Right atrium auricular region (tissue), 2 donors: ENCODE measurements around the gene ABITRAM. TPM values are rescaled to one million over a fixed set of nuclear protein-coding genes. Genes with fewer than 3 reads are reported as not detected.
"Not testable (repeated sequence)": the region's sequence is repeated elsewhere in the genome, so short reads cannot be mapped to it uniquely, and the experiment has no call there.

Experiments used
- DNase-seq: peaks from one replicate; pipeline ENCODE4 v3.0.0-alpha.2; 2019; ENCODE audit warnings: low spot score
- H3K27ac ChIP-seq, 2 donors: fragments of 200-600 bp; sonication (generic); 1 replicate in 1 of 2; 2 replicates in 1 of 2; pipeline ENCODE4 v1.5.1; 2016 to 2019
- H3K27me3 ChIP-seq, 2 donors: fragments of 200-600 bp; sonication (generic); one replicate each; pipeline versions ENCODE4 v1.5.1 to v1.6.0; 2017 to 2019
- H3K36me3 ChIP-seq: fragments of 200-600 bp; sonication (generic); one replicate; pipeline ENCODE4 v1.5.1; 2016
- H3K4me1 ChIP-seq, 2 donors: fragments of 200-600 bp; sonication (generic); one replicate each; pipeline versions ENCODE4 v1.5.1 to v1.6.0; 2017 to 2019
- H3K4me3 ChIP-seq, 2 donors: fragments of 200-600 bp; sonication (generic); 1 replicate in 1 of 2; 2 replicates in 1 of 2; pipeline ENCODE4 v1.5.1; 2017 to 2019; ENCODE audit warnings: mild to moderate bottlenecking in 1 of 2, moderate library complexity in 1 of 2
- H3K9me3 ChIP-seq, 2 donors: fragments of 200-600 bp; sonication (generic); one replicate each; pipeline ENCODE4 v1.5.1; 2019
- CTCF ChIP-seq, 2 donors: fragments of 200-600 bp; sonication (generic); IDR thresholded peaks; one replicate each; pipeline ENCODE4 v1.5.1; 2019; ENCODE audit warnings: antibody characterized with exemption in 2 of 2
- total RNA-seq, 2 donors: library from RNA; depleted of rRNA; stranded (reverse); fragments of >200 nt; gene quantifications; one replicate each; pipeline ENCODE4 v1.1.0, GENCODE V29; 2016

Gene ABITRAM
- total RNA-seq, 2 donors from 2014 or later: 6.1 to 7.3 TPM

- Histone ChIP-seq H3K36me3 (peaks cover 84% of the 10 kb centered on the region), H3K27me3 (no peaks in the 10 kb centered on the region)
- TF ChIP-seq CTCF (IDR thresholded peaks at IDR 0.05): no peak
Measured at GRCh38 chr9:108894225-108894997, 39.8 kb upstream of the ABITRAM start.

GRCh38 chr9:108897324-108898096 is 36.7 kb upstream of the ABITRAM start:
- Histone ChIP-seq H3K9me3 (no peaks in the 10 kb centered on the region), H3K4me1 (no peaks in the 10 kb centered on the region), H3K36me3 (peaks cover 93% of the 10 kb centered on the region), H3K27me3 (no peaks in the 10 kb centered on the region), H3K27ac (no peak overlapping the region), H3K4me3 (no peak overlapping the region)
- TF ChIP-seq CTCF (IDR thresholded peaks at IDR 0.05): no peak
- DNase-seq: no peak

More at GRCh38 chr9:108894225-108894997, 39.8 kb upstream of the ABITRAM start:
- Histone ChIP-seq H3K4me1 (no peaks in the 10 kb centered on the region), H3K27ac (no peak overlapping the region), H3K4me3 (no peak overlapping the region), H3K9me3 (no peaks in the 10 kb centered on the region)
- no peak for DNase-seq

DNA sequence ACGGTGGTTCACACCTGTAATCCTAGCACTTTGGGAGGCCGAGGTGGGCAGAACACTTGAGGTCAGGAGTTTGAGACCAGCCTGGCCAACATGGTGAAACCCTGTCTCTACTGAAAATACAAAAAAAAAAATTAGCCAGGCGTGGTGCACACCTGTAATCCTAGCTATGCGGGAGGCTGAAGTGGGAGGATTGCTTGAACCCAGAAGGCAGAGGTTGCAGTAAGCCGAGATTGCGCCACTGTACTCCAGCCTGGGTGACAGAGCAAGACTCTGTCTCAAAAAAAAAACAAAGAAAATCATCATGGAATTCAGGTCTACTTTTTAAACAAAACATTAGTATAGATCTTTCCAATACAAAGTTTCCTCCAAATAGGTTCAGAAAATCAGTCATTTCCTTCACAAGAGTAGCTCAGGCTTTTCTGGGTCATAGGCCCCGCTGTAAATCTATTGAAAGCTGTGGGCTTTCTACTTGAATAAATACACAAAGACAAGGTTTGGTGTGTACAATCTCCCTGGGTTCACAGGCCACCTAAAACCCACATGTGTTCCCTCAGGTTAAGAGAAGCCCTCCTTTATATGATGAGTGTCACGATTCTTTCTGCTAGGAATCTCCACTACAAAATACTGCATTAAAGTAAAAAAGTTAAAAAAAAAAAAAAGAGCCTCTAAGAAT is 35.0 kb upstream of the ABITRAM start:
- DNase-seq, H3K4me3 ChIP-seq, H3K4me1 ChIP-seq, H3K27ac ChIP-seq, H3K27me3 ChIP-seq, H3K9me3 ChIP-seq: not testable (repeated sequence)
- peaks cover 90% of the 10 kb centered on the region for H3K36me3 ChIP-seq

GRCh38 chr9:108900176-108900575 is 34.0 kb upstream of the ABITRAM start:
- no peak overlapping the region for H3K4me3 ChIP-seq
- peaks cover 88% of the 10 kb centered on the region for H3K36me3 ChIP-seq
- H3K27me3 ChIP-seq: no peaks in the 10 kb centered on the region
- H3K27ac ChIP-seq: no peak overlapping the region
- DNase-seq: no peak
- H3K9me3 ChIP-seq: no peaks in the 10 kb centered on the region
- H3K4me1 ChIP-seq: no peaks in the 10 kb centered on the region
- TF ChIP-seq CTCF (IDR thresholded peaks at IDR 0.05): no peak

DNA sequence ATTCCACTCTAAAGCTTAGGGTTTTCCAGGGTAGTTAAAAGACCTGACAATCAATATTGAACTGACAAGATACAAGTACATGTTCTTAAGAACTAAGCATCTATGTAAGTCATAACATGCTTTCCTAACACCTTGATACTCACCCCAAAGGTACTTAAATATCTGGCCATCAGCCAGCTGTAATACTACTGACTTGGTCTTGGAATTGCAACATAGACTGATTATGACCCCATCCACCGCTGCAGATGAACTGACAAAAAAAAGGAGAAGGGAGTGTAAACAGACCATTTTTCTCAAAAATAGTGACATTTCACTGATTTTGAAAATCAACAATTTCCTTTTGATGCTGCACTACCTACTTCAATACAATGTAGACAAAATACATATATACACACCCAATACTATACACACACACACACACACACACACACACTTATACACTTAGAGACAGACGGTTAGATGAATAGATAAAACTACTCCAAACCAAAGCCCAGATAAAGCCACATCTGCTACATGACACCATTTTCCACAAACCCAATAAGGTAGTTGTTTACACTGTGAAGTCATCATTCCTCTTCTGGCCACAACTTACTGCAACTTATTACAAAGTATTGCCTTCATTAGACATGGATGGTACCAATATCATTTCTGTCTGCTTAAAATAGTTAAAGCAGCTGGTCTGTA is 30.6 kb upstream of the ABITRAM start:
- Histone ChIP-seq H3K4me3 (no peak overlapping the region), H3K4me1 (no peaks in the 10 kb centered on the region), H3K36me3 (peaks cover 88% of the 10 kb centered on the region), H3K27me3 (no peaks in the 10 kb centered on the region), H3K9me3 (no peaks in the 10 kb centered on the region), H3K27ac (no peak overlapping the region)
- no peak for DNase-seq
- TF ChIP-seq CTCF (IDR thresholded peaks at IDR 0.05): no peak
